WERI-Rb-1 (cell line): Measurements from ENCODE around the gene YJEFN3.

Experiments used
- DNase-seq: peaks from one replicate; pipeline ENCODE4 v3.0.0-alpha.2; 2020
- H3K27ac ChIP-seq: fragments of 250-450 bp; sonication (Bioruptor Pico); 2 replicates; pipeline ENCODE4 v1.5.1; 2020; ENCODE audit warnings: mild to moderate bottlenecking, moderate library complexity
- H3K27me3 ChIP-seq: fragments of 250-450 bp; sonication (Bioruptor Pico); 2 replicates; pipeline ENCODE4 v1.5.1; 2021; ENCODE audit warnings: mild to moderate bottlenecking, low read depth, moderate library complexity; ENCODE audit not compliant: insufficient read depth, severe bottlenecking
- H3K36me3 ChIP-seq: fragments of 250-450 bp; sonication (Bioruptor Pico); 2 replicates; pipeline ENCODE4 v1.5.1; 2020; ENCODE audit warnings: mild to moderate bottlenecking, moderate library complexity
- H3K4me3 ChIP-seq: 2 replicates; pipeline ENCODE4 v1.5.1; 2011; ENCODE audit warnings: low read depth, mild to moderate bottlenecking, control low read depth, low read length
- H3K9me3 ChIP-seq: fragments of 250-450 bp; sonication (Bioruptor Pico); 2 replicates; pipeline ENCODE4 v1.5.1; 2021; ENCODE audit warnings: mild to moderate bottlenecking, moderate library complexity; ENCODE audit not compliant: severe bottlenecking
- CTCF ChIP-seq: IDR thresholded peaks from 2 replicates; pipeline ENCODE4 v1.5.1; 2011; ENCODE audit warnings: low read depth, mild to moderate bottlenecking, control low read depth, inconsistent platforms, low read length

Gene YJEFN3

GRCh38 chr19:19575411-19575810, 46.7 kb downstream of the YJEFN3 start:
- Histone ChIP-seq H3K36me3 (peaks cover 3% of the 10 kb centered on the region; the same call in 1 of the 2 replicates), H3K4me3 (no peak overlapping the region), H3K27ac (no peak overlapping the region), H3K27me3 (no peaks in the 10 kb centered on the region), H3K9me3 (no peaks in the 10 kb centered on the region)
- no peak for DNase-seq
- no peak for TF ChIP-seq CTCF

- peak; percentile 45 for DNase-seq
- no peak for TF ChIP-seq CTCF
These were observed 49.5 kb downstream of the YJEFN3 start for GRCh38 chr19:19578252-19578651.

GRCh38 chr19:19579533-19580361, 51.0 kb downstream of the YJEFN3 start:
- Histone ChIP-seq H3K4me3 (peak overlapping the region; percentile 17), H3K27ac (peak overlapping the region; percentile 19), H3K36me3 (no peaks in the 10 kb centered on the region), H3K27me3 (no peaks in the 10 kb centered on the region), H3K9me3 (no peaks in the 10 kb centered on the region)
- no peak for TF ChIP-seq CTCF
- DNase-seq, result peak; percentile 54

More at GRCh38 chr19:19578252-19578651, 49.5 kb downstream of the YJEFN3 start:
- Histone ChIP-seq H3K9me3 (no peaks in the 10 kb centered on the region), H3K27me3 (no peaks in the 10 kb centered on the region), H3K36me3 (no peaks in the 10 kb centered on the region), H3K4me3 (no peak overlapping the region), H3K27ac (peak overlapping the region; percentile 50)

GRCh38 chr19:19580418-19580817, 51.7 kb downstream of the YJEFN3 start:
- no peak for DNase-seq
- peak overlapping the region; percentile 19 for H3K27ac ChIP-seq
- H3K4me3 ChIP-seq, result no peak overlapping the region
- no peak for TF ChIP-seq CTCF
- H3K27me3 ChIP-seq, result no peaks in the 10 kb centered on the region
- H3K9me3 ChIP-seq, result no peaks in the 10 kb centered on the region
- H3K36me3 ChIP-seq, result no peaks in the 10 kb centered on the region

GRCh38 chr19:19581391-19581790, 52.7 kb downstream of the YJEFN3 start:
- no peak overlapping the region for H3K27ac ChIP-seq
- DNase-seq, result no peak
- no peaks in the 10 kb centered on the region for H3K9me3 ChIP-seq
- H3K27me3 ChIP-seq, result no peaks in the 10 kb centered on the region
- no peak overlapping the region for H3K4me3 ChIP-seq
- TF ChIP-seq CTCF, result no peak
- H3K36me3 ChIP-seq, result no peaks in the 10 kb centered on the region
